ENCODE results near the gene NPNT. TPM values are rescaled to one million over a fixed set of nuclear protein-coding genes. Genes with fewer than 3 reads are reported as not detected.

NPNT gene
- total RNA-seq, 1 donor from 2014 or later, result 217 TPM

DNA sequence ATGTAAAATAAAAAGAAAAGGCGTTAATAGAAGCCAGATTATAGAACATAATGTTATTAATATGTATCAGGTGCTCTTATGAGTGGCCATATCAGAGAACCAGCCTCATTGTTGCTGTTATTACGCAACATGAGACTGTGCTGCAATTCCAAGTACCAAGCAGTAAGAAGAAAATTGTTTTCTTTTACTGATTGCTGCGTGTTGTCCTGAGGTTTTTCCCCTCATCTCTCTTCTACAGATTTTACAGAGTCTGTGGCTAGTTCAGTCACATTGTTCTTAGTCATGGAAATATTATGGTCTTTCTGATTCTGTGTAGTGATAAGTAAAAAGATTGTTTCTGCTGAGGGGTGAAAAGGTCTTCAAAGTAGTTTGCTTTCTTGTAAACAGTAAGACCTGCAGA lies 55.9 kb downstream of the NPNT start:
- H3K4me1 ChIP-seq, result peaks cover 12% of the 10 kb centered on the region
- H3K27me3 ChIP-seq (ENCODE audit: low read depth), result no peaks in the 10 kb centered on the region
- peak; percentile 30 to 77 for ATAC-seq
- H3K4me3 ChIP-seq, result no peak overlapping the region
- no peak overlapping the region for H3K27ac ChIP-seq
- TF ChIP-seq, protein P1, sequence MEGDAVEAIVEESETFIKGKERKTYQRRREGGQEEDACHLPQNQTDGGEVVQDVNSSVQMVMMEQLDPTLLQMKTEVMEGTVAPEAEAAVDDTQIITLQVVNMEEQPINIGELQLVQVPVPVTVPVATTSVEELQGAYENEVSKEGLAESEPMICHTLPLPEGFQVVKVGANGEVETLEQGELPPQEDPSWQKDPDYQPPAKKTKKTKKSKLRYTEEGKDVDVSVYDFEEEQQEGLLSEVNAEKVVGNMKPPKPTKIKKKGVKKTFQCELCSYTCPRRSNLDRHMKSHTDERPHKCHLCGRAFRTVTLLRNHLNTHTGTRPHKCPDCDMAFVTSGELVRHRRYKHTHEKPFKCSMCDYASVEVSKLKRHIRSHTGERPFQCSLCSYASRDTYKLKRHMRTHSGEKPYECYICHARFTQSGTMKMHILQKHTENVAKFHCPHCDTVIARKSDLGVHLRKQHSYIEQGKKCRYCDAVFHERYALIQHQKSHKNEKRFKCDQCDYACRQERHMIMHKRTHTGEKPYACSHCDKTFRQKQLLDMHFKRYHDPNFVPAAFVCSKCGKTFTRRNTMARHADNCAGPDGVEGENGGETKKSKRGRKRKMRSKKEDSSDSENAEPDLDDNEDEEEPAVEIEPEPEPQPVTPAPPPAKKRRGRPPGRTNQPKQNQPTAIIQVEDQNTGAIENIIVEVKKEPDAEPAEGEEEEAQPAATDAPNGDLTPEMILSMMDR (IDR thresholded peaks at IDR 0.05), result no peak
- no peak for DNase-seq
- H3K36me3 ChIP-seq, result peaks cover 19% of the 10 kb centered on the region
- intact Hi-C loops (cut with DNase I), result no loop called here
- H3K9me3 ChIP-seq, result no peaks in the 10 kb centered on the region

DNA sequence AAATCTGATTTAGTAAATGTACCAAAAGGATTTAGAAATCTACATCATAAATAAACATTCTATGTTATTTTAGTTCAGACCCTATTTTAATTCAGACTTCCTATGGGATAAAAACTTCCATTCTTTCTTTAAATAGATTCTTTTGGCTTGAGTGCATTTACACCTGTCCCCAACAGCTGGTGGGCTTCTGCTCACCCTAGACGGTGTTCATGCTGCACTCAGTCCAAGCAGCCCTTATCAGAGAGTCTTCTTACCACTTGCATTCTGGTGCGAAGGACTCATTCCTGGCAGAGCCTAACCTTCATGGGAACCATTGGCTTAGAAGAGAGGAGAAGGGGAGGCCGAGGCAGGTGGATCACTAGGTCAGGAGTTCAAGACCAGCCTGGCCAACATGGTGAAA lies 57.3 kb downstream of the NPNT start:
- no peak for DNase-seq
- no peak for ATAC-seq
- intact Hi-C loops (cut with DNase I), result no loop called here
- no peaks in the 10 kb centered on the region for H3K27me3 ChIP-seq (ENCODE audit: low read depth)
- peaks cover 10% of the 10 kb centered on the region for H3K36me3 ChIP-seq
- TF ChIP-seq, protein P1 (IDR thresholded peaks at IDR 0.05), result no peak
- peaks cover 12% of the 10 kb centered on the region for H3K4me1 ChIP-seq
- H3K9me3 ChIP-seq, result no peaks in the 10 kb centered on the region
- H3K4me3 ChIP-seq, result no peak overlapping the region
- no peak overlapping the region for H3K27ac ChIP-seq

DNA sequence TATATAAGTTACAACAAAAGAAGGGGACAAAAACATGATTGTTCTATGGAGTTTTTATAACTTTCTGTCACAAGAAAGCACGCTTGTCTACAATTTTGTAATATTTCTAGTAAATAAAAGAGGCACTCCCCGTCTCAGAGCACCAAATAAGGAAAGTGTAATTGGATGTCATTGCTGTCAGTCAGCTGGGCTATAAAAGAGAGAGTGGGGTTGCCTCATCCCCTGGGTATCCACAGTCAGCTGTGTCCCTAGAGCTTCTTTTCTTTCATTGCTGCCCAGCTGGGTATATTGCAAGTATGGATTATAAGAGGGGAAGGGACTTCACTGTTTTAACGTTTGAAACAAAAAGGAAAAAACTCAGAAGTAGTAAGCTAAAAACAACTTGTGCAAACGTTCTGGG lies 61.3 kb downstream of the NPNT start:
- Histone ChIP-seq H3K27ac (no peak overlapping the region), H3K36me3 (peaks cover 30% of the 10 kb centered on the region), H3K27me3 (ENCODE audit: low read depth) (no peaks in the 10 kb centered on the region), H3K9me3 (no peaks in the 10 kb centered on the region), H3K4me1 (peaks cover under 1% of the 10 kb centered on the region), H3K4me3 (no peak overlapping the region)
- TF ChIP-seq, protein P1 (IDR thresholded peaks at IDR 0.05), result no peak
- ATAC-seq, result no peak
- no peak for DNase-seq
- intact Hi-C loops (cut with DNase I), result no loop called here

DNA sequence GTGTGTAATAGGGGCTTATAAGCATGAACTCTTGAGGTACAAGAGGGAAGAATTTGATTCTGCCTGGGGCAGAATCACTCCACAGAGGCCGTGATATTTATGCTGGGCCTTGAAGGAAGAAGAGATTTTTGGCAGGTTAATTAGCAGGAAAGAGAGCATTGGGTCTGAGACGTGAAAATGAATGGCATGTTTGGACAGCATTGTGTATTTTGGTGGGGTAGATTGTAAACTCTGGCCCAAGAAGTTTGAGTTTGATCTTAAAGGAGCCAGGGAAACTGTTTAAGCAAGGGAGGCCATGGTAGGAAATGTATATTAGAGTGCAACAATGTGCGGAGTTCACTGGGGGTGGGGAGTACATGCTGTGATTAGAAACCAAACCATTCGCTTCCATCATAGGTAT lies 62.4 kb downstream of the NPNT start:
- Histone ChIP-seq H3K9me3 (no peaks in the 10 kb centered on the region), H3K4me1 (no peaks in the 10 kb centered on the region), H3K36me3 (peaks cover 39% of the 10 kb centered on the region), H3K4me3 (no peak overlapping the region), H3K27ac (no peak overlapping the region), H3K27me3 (ENCODE audit: low read depth) (no peaks in the 10 kb centered on the region)
- intact Hi-C loops (cut with DNase I), result no loop called here
- no peak for DNase-seq
- TF ChIP-seq, protein P1 (IDR thresholded peaks at IDR 0.05), result no peak
- ATAC-seq, result peak in 1 of 2 donors; percentile 62

DNA sequence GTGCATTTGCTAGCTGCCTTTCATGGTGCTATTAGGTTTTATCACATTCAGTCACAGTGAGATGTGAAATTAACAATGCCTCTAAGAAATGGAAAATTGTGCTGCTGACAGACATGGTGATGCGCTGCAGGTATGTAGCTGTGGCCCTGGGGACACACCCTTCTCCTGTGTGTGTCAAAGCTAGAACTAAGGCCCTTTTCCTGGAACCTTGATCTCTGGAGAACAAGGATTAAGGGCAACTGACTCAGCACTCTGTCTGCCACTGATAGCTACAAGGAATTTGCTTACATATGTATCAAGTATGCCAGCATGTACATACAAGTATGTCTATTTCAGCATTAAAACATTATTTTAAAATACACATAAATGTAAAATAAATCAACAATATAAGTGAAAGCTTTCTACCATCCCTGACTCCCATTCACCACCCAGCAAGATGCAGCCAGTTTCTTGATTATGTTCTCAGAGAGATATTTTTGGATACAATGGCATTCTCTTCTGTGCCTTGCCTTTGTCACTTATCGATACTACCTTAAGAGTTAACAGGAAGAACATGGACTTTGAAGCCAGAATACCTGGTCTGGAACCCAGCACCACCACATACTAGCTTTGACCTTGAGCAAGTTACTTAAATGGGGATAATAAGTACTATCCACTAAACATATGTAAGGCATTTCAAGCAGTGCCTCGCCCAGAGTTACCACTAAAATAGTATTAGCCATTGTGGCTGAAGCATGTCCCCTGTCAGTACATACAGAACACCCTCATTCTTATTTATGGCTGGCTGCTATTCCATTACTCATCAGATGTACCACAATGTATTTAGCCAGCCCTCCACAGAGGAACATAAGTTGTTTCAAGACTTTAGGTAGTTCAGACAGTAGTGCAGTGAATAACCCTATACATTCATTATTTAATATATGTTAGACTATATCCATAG lies 68.5 kb downstream of the NPNT start:
- Histone ChIP-seq H3K27me3 (ENCODE audit: low read depth) (no peaks in the 10 kb centered on the region), H3K4me3 (no peak overlapping the region), H3K4me1 (peaks cover 5% of the 10 kb centered on the region), H3K36me3 (peaks cover 33% of the 10 kb centered on the region), H3K27ac (no peak overlapping the region), H3K9me3 (no peaks in the 10 kb centered on the region)
- DNase-seq (no peak), ATAC-seq (peak in 1 of 2 donors; percentile 32)
- TF ChIP-seq, protein P1 (IDR thresholded peaks at IDR 0.05), result no peak
- intact Hi-C loops (cut with DNase I), result no loop called here

All from lower lobe of right lung (tissue), 2 donors.